ENCODE measurements around the gene IAH1.

IAH1 gene

DNA sequence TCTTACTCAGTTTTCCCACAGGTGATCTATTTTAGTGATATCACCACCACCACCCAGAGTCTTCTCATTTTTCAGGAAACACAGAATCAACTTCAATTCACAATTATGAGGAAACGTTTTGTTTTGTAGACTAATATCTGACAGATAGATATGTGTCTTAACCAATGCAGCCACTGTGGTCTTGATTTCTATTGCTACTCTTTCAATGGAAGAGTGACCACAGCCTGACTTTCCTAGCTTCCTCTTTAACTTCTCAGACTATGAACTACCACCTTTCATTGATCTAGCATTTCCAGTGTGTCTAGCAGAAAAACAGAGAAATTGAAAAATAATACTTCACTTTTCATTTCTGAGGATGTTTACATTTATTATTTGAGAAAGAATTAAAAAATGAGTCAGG, 60.8 kb downstream of the IAH1 start:
- DNase-seq: no peak

DNA sequence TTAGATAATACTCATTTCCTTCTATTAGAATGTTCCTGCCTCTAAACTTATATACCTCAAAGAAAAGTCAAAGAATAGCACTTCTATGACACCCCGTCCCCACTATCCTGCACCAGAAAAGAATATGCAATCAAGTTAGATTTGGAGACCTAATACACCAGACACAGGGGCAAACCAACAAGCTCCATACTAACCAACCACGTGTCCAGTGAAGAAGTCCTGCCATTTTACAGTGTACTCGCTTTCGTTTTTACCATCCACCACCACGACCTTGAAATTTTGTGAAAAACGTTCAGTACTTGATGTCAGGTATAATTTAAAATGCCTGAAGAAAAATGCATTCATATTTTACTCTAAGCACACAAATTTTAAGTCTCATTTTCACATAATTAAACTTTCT, 62.2 kb downstream of the IAH1 start:
- no peak for DNase-seq

DNA sequence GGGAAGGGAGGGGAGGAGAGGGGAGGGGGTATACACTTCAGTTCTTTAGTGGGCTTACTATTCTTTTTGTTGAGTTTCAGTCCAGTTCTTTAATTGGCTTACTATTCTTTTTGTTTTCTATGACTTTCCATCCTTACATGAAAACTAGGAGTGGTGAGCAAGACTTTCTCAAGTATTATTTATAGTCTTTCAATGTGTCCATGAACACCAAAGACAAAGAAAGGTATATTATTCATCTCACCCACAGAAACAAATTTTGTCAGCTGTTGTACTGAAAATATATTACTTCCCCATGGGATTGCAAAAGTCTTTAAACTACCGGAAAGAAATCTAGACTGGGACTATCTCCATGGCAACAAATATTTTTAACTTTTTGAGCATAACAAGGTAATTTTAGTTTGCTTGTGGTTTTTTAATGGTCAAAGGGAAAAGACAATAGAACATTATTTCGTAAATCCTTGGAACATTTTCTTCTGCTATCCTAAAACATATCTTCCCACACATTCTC, 63.7 kb downstream of the IAH1 start:
- DNase-seq: no peak
